HG03139 (cell line): Measurements from ENCODE around the gene NINL.
"Not testable (repeated sequence)": the region's sequence is repeated elsewhere in the genome, so short reads cannot be mapped to it uniquely, and the experiment has no call there.

Source experiments
- ATAC-seq: cut with Tn5 transposase; IDR thresholded peaks from one replicate; pipeline ENCODE4 v1.9.1; 2021; ENCODE audit not compliant: unreplicated experiment

Gene NINL

DNA sequence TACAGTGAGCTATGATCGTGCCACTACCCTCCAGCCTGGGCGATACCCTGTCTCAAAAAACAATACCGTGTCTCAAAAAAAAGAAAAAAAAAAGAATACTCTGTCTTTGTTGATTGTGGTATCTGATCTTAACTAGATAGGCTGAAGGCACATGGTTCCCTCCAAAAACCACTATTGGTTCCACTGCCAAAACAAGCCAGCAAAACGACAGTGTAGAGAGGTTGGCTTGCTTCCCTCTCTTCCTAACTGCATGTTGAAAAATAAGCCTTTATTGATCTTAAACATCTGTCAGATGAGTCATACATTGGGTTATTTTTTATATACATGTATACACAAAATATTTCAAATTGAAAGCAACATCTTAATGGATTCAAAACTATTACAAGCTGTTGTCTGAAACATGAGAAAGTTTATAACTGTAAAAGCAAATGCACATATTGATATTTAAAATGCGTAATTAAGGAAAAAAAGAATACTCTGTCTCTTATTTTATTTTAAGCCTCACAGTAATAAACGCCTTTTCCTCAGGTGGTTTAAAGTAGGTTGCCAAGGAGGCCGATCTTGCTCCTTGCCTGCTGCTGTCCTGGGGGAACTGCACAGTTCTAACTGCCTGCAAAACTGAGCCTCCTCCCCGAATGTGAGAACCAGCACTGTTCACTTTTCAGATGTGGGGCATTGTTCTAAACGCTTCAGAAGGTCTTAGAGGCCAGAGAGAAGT is 7.0 kb upstream of the NINL start:
- ATAC-seq: no peak

DNA sequence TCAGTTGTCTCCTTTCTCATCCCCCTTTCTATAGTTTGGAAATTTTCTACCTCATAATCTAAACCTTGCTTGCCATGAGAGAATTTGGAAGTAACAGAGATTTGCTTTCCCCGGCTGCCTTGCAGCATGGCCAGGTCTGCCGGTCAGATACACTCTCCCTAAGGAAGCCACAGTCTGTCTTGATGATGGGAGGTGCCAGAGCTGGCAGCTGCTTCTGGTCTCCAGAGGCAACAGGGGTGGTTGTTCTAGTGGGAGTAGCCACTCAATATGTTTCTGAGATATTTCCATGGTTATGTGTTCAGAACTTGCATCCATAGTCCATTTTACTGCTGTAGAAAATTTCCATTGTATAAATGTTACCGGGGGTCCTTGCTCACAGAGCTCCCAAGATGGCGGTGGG is 5.4 kb upstream of the NINL start:
- not testable (repeated sequence) for ATAC-seq

DNA sequence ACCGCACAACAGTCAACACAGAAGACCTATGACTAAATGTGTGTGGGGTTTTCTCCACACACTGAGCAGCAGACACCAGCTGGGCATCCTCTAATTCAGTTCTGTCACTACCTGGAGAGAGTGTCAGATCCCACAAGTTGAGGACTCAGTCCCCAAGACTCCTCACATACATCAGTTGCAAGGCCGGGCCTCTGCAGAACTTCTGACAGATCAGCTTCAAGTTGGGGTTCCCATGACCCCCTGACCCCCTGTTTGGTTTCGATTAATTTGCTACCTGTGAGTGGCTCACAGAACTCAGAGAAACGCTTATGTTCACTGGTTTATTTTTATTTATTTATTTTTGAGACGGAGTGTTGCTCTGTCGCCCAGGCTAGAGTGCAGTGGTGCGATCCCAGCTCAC is 3.2 kb upstream of the NINL start:
- ATAC-seq: no peak

DNA sequence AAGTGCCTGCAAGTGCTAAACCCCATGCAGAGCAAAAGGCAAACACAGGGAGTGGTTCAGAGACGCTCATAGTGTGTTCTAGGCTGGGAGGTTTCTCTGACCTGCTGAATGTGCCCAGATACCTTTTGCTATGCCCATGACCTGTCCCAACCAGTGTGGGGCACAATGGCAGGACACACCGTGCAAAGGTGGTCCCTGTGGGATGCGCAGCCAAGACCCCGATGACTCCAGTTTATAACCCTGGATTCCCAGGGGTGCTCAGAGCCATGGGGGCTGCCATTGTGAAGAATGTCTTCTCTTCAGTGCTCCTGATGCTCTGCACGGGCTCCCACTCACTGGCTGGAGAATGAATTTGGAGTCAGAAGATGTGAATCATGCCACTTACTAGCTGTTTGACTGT is 2.2 kb upstream of the NINL start:
- ATAC-seq: no peak

DNA sequence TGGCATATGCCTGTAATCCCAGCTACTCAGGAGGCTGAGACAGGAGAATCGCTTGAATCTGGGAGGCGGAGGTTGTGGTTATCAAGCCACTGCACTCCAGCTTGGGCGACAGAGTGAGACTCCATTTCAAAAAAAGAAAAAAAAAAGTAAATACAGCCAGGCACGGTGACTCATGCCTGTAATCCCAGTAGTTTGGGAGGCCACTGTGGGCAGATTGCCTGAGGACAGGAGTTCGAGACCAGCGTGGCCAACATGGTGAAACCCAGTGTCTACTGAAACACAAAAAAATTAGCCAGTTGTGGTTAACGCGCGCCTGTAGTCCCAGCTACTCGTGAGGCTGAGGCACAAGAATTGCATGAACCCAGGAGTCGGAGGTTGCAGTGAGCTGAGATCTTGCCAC is 1.5 kb upstream of the NINL start:
- ATAC-seq: no peak

DNA sequence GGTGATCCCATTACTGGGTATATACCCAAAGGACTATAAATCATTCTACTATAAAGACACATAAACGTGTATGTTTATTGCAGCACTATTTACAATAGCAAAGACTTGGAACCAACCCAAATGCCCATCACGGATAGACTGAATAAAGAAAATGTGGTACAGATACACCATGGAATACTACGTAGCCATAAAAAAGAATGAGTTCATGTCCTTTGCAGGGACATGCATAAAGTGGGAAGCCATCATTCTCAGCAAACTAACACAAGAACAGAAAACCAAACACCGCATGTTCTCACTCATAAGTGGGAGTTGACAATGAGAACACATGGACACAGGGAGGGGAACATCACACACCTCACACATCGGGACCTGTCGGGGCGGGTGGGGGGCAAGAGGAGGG is 1.7 kb downstream of the NINL start:
- not testable (repeated sequence) for ATAC-seq

DNA sequence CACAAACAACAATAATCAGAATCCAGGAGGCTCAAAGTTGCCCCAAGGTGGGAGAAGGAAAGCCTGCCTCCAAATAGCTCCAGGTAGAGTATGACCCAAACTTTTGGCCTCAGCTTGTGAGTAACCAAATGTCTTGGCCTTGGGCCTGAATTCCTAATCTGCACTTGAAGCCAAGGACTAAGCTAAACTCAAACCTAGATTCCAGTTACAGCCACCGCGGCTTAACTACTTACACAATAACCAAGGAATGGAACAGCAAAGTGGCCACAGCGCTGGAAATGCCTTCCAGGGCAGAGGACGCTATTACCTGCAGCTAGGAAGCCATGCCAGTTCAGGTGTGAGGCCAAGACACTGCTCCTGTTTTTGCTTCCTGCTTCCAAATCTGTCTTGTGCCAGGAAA is 4.6 kb downstream of the NINL start:
- no peak for ATAC-seq

DNA sequence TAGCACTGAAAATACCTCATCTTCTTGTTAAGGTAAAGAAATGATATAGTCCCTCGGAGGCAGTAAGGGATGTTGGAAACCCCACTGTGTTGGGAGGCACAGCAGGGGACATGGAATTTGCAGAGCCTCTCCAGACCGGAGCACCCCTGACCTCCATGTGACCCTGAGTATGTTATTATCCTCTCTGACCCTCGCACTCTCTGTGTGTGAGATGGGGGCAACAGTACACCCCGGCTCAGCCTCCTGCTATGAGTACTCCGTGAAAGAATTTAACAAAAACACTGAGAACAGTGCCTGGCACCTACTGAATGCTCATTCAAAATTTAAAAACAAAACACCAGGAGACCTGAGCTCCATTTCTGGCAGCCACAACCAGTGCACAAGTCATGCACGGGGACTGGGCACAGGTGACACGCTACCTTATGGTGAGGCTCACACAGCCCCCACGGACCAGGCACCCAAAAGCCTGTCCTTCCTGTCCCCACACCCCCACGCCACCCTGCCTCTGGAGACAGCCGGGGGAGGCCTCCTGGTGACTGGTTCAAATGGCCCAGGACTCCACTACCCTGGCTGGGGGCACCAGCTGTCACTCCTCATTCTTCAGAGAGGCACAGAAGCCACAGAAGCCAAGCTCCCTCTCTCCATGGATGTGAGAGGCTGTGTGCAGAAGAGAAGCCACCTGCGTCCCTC is 6.1 kb downstream of the NINL start:
- no peak for ATAC-seq

DNA sequence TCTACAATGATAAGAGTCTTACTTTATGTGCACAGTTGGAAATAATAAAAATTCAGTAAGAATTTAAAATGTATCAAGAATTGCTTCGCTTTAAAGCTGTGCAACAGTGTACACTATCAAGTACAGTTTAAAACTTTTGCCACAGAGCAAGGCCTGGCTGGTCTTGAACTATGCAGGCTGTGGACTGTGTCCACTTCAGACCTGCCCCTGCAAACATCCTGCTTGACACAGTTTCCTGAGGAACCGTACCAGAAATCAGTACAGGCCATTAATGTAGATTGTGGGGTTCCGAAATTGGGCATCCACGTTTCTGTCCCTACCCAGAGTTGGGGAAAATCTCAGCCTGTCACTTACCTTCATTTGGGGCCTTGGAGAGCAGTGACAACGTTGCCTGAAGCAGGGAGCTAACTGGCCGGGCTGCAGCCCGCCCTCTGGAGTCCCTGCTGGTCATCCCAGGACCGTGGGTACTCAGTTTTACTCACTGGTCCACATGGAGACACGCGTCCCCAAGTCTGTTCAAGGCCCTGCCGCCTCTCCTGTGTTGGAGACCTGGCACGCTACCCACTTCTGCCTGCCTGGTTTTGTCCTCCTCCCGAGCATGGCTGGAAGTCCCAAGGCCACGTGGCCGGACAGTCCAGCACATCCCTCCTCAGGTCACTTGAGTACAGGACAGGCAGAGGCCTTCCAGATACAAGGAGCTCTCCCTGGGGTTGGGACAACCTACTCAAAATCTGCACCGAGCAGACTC is 8.4 kb downstream of the NINL start:
- no peak for ATAC-seq

DNA sequence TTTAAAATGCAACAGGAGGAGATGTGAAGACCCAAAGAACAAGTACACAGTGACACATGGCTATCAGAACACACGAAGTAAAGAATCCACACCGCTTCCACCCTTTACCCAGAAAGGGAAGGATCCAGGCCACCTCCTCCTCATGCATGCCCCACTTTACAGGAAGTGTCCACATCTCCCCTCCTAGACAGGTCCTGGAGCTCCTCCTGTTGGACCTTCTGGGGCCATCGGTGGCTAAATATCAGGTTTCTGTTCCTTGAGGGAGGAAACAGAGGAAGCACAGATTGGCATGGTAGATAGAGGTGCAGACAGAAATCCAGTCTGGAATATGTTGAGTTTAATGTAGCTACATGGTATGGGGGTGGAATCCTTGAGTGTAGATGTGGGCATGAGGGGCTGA is 10.9 kb downstream of the NINL start:
- no peak for ATAC-seq

DNA sequence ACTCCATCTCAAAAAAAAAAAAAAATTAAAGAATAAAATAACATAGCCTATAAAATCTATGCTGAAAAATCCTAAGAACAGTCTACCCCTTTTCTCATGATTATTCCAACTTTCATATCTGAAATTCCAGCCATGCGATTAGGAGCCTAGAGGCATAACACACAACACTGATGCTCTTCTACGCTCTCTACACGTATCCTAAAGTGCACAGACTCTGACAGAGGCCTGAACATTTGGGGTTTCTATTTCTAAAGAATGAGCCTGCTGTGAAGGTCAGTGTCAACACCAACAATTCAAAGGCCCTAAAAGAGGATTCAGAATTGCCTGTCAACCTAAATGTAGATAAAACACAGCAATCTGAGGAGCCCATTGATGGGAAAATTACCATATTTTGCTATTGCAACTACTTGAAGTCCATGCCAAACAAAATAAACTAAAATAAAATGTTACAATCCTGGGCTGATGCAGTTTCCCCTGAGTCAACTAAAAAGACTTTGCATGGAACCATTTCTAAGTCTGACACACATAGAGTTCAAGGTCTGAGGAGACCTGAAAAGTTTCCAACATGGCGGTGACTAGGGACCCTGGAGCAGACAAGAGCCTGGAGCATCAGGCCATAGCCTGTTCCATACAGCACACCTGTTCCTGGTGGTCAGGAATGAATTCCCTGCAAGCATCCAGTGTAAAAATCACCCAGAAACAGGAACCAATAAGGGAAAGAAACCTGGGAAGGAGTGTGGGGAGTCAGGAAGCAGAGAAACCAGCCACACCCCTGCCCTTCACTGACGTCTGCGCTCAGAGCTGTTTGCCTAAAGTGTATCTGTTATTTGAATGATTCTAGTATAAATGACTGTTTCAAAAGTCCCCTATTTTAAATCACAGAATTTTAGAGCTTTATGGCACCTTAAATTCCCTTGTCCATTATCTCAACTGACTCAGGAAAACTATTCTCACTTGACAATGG is 11.8 kb downstream of the NINL start:
- ATAC-seq: no peak

DNA sequence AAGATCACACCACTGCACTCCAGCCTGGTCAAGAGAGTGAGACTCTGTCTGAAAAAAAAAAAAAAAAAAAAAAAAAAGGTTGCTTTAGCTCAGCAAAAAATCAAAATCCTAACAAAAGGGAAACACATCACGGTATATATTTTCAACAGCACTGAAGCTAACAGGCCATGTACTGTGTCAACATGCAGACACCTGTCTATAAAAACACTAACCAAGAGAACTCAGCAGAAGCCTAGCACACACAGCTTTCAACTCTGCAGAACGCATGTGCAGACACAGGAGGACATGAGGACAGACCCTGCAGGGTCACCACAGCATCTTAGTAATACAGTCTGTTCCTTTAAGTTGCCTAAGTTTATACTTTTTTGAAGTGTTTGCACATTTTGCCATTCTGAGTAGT is 13.5 kb downstream of the NINL start:
- ATAC-seq: no peak

DNA sequence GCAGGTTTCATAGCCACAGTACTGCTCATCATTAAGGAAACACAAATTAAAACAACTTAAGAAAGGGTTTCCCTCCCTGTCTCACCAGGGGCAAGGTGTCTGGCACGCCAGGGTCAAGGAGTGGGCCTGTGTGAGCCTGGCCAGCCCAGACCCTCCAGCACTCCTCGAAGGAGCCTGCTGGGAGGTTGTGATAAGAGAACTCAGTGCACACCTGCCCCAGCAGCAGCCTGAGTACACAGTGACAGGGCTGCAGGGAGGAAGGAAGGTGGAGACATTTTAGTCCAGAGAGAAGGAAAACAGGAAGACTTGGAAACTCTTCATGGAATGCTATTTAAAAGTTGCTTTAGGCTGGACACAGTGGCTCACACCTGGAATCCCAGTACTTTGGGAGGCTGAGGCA is 14.1 kb downstream of the NINL start:
- ATAC-seq: no peak

DNA sequence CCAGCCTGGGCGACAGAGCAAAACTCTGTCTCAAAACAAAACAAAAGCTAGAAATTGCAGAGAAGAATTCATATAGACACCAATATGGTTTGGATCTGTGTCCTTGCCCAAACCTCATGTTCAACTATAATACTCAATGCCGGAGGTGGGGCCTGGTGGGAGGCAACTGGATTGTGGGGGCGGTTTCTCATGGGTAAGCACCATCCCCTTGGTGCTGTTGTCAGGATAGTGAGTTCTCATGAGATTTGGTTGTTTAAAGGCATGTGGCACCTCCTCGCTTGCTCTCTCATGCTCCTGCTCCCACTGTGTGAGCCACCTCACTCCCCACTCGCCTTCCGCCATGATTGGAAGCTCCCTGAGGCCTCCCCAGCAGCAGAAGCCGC is 15.2 kb downstream of the NINL start:
- no peak for ATAC-seq

DNA sequence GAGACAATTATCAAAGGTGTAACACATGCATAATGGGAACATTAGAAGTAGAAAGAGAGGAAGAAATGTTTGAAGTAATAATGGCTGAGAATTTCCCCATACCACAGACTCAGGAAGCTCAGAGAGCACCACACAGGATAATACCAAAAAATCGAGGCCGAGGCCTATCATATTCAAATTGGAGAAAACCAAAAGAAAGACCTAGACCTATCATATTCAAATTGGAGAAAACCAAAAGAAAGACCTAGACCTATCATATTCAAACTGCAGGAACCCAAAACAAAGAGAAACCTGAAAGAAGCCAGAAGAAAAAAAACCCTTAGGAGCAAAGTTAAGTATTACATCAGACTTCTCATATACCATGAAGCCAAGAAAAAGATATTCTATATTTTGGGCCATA is 18.0 kb downstream of the NINL start:
- no peak for ATAC-seq

DNA sequence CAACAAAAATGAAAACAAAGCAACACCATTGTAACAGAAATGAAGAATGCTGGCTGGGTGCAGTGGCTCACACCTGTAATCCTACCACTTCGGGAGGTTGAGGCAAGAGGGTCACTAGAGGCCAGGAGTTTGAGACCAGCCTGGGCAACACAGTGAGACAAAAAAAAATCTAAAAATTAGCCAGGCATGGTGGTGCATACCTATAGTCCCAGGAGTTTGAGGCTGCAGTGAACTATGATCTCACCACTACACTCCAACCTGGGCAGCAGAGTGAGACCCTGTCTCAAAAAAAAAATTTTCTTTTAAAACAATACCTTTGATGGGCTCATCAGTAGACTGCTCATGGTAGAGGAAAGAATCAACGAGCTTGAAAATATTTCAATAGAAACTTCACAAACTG is 18.5 kb downstream of the NINL start:
- no peak for ATAC-seq

DNA sequence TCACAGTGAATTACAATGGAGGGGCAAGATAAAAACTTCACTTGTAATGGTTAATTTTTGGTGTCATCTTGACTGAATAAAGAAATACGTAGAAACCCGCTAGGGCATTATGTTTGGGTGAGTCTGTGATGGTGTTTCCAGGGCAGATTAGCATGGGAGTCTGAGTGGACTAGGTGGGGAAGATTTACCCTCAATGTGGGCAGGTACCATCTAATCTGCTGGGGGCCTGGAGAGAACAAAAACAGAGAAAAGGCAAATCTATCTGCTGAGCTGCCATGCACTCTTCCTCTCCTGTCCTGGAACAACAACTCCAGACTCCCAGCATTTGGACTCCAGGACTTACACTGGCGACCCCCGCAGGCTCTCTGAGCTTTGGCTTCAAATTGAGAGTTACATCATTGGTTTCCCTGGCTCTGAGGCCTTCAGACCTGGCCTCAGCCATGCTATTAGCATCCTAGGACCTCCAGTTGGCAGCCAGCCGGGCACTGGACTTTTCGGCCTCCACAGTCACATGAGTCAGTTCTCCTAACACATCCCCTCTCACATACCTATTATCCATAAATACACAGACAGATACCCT is 19.7 kb downstream of the NINL start:
- no peak for ATAC-seq

DNA sequence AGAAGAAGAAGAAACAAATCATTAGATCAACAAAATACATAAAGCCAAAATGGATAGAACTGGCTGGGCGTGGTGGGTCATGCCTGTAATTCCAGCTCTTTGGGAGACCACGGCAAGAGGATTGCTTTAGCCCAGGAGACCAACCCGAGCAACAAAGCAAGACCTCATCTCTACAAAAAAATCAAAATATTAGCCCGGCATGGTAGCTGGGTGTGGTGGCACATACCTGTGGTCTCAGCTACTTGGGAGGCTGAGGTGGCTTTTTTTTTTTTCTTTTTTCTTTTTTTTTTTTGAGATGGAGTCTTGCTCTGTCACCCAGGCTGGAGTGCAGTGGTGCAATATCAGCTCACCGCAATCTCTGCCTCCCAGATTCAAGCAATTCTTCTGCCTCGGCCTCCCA is 21.5 kb downstream of the NINL start:
- no peak for ATAC-seq

DNA sequence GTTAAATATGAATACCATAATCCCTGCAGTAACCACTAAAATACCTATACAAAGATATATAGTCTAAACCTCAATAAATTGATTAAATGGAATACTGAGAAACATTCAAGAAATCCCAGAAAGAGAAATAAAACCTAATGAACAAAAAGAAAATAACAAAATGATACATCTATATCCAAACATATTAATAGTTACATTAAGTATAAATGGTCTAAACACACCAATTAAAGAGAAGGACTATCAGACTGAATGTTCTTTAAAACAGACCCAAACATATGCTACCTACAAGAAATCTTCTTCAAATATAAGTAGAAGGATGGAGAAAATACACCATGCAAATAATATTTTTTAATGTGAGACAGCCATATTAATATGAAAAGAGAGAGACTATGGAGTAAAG is 22.0 kb downstream of the NINL start:
- no peak for ATAC-seq

DNA sequence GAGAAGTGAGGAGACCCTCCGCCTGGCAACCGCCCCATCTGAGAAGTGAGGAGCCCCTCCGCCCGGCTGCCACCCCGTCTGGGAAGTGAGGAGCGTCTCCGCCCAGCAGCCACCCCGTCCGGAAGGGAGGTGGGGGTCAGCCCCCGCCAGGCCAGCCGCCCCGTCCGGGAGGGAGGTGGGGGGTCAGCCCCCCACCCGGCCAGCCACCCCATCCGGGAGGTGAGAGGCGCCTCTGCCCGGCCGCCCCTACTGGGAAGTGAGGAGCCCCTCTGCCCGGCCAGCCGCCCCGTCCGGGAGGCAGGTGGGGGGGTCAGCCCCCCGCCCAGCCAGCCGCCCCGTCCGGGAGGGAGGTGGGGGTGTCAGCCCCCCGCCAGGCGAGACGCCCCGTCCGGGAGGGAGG is 23.6 kb downstream of the NINL start:
- not testable (repeated sequence) for ATAC-seq

DNA sequence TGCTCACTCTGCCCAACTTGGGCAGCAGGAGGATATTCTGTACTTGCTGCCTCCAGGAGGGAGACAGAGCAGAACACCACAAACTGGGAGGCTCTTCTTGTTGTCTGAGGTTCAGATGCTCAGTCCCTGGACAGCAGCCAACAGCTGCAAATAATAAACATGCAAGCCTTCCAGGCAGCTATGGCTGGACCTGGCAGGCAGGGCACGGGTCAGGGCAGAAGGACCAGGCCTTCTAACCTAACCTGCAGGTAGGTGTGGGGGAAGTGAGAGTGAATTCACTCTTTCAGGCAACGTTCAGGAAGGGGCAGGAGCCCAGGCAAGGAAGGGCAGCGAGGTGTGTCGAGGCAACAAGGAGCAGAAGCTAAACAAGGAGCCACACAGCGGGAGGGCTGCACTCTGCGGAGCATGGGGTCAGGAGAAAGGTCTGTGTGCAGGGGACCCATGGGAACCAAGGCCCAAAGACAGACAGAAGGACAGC is 31.5 kb downstream of the NINL start:
- no peak for ATAC-seq
